VCaP (cell line): Measurements from ENCODE around the gene ODR4.
A peak's percentile ranks its signal among the peaks of the same experiment; 100 is the strongest.
"Not testable (repeated sequence)": the region's sequence is repeated elsewhere in the genome, so short reads cannot be mapped to it uniquely, and the experiment has no call there.

Experiments used
- H3K27ac ChIP-seq: fragments of 450-650 bp; 2 replicates; pipeline ENCODE4 v1.5.1; 2017
- TF ChIP-seq, protein P1 (sequence below): fragments of 450-650 bp; conservative IDR thresholded peaks from 2 replicates; pipeline ENCODE4 v1.5.1; 2017; ENCODE audit warnings: mild to moderate bottlenecking, moderate library complexity

Gene ODR4

DNA sequence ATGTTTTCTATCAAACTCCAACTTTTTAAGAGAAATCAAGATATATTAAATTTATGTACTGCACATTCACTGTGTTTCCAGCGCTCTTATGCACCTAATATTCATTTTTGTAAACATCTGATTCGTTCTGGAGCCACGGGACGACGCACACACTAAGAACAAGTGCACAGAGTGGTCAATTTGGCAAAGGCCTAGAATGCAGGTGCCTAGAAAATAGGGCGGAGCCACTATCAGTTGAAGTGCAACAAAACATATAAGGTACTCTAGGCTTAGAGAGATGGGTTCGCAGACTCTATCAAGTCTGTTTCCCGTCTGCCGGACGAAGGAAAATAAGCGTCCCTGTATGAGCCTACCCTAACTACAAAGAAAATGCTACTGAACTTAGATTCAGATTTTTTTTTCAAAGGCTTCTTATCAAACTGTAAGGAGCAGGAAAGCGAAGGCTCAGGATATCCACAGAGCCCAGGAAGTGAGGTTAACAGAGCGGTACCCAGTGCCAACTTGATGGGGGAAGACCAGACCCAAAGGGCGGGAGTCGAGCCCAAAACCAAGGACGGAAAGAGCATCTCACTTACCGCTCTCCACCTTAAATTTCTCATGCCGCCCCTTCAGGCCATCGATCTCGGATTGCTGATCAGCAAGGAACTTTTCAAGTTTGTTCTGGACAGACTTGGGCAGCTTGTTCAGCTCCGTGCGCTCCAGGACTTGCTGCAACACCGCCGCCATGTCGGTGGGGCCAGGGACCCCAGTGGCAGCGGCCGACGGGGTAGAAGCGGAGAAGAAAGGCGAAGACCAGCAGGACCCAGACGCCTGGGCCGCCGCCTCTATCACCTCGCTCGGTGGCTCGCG, 1.1 kb upstream of the ODR4 start:
- TF ChIP-seq, protein P1, sequence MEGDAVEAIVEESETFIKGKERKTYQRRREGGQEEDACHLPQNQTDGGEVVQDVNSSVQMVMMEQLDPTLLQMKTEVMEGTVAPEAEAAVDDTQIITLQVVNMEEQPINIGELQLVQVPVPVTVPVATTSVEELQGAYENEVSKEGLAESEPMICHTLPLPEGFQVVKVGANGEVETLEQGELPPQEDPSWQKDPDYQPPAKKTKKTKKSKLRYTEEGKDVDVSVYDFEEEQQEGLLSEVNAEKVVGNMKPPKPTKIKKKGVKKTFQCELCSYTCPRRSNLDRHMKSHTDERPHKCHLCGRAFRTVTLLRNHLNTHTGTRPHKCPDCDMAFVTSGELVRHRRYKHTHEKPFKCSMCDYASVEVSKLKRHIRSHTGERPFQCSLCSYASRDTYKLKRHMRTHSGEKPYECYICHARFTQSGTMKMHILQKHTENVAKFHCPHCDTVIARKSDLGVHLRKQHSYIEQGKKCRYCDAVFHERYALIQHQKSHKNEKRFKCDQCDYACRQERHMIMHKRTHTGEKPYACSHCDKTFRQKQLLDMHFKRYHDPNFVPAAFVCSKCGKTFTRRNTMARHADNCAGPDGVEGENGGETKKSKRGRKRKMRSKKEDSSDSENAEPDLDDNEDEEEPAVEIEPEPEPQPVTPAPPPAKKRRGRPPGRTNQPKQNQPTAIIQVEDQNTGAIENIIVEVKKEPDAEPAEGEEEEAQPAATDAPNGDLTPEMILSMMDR: no peak
- H3K27ac ChIP-seq: peak overlapping the region; percentile 86

DNA sequence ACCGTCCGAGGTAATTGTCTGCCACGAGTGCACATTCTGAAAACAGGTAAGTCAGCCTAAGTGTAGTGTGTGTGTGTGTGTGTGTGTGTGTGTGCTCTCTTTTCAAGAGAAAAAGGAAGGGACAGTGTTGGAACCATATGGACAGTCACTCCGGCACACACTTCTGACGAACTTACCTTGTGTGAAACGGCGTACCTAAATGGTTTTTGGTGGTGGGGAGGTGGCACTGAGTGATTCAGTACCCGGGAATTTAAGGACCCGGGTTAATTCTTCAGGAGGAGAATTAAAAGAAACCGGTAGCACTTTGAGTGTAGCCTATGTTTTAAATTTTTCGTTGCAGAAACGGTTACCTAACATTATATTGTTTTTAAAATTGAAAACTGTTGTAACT, 286 bp downstream of the ODR4 start:
- peak overlapping the region; percentile 86 for H3K27ac ChIP-seq
- TF ChIP-seq, protein P1: no peak

DNA sequence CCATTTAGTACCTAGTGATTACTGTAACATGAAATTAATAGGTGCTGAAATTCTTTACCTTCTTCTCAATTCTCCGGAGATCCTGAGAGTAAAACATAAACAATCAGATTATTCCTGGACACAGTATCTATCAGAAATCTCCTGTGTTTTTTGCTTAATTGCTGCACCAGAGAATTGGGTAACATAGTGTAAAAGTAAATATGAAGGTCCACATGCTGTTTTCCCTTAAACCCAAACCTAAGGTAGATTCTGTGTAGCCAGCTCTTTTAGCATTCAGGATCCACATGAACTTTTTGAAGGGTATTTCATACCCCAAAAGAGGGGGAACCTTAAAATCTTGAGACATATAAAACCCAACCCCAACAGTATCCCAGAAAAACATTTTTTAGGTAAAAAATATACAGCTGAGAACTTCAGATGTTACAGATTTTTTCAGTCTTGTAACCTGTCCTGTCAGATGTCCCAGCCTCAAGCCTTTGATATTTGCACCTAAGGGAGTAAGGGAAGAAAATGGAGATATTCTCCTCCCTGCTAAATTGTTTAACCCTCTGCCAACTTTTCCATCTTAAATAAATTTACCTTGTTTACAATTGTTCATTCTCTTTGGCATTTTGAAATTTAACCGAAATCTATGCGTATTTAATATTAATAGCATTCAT, 11.2 kb downstream of the ODR4 start:
- TF ChIP-seq, protein P1: no peak
- H3K27ac ChIP-seq: no peak overlapping the region

DNA sequence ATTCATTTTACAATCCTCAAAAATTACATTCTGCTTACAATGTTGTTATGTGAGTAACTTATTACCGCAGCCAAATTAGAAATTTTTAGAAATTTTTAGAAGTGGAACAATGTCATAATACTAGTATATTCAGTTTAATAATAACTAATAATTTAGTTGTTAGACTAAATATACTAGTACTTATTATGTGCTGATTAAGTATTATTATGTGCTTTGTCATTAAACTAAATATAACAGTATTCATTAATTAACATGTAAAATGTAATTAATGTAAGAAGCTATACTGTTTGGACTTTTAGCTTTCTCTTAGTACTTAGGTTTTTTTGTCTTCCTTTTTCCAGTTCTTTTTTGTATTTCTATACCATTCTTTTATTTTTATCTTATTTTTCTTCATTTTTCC, 15.3 kb downstream of the ODR4 start:
- TF ChIP-seq, protein P1: no peak

DNA sequence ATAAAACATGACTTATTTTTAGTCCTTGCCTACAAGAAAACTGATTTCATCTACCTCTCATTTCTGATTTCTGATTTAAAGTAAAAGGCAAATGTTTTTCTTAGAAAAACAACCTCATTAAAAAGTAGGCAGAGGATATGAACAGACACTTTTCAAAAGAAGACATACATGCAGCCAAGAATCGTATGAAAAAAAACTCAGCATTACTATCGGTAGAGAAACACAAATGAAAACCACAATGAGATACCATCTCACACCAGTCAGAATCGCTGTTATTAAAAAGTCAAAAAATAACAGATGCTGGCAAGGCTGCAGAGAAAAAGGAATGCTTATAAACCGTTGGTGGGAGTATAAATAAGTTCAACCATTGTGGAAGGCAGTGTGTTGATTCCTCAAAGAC, 16.2 kb downstream of the ODR4 start:
- no peak overlapping the region for H3K27ac ChIP-seq
- TF ChIP-seq, protein P1: no peak

More for the DNA sequence above, 15.3 kb downstream of the ODR4 start:
- H3K27ac ChIP-seq: no peak overlapping the region

DNA sequence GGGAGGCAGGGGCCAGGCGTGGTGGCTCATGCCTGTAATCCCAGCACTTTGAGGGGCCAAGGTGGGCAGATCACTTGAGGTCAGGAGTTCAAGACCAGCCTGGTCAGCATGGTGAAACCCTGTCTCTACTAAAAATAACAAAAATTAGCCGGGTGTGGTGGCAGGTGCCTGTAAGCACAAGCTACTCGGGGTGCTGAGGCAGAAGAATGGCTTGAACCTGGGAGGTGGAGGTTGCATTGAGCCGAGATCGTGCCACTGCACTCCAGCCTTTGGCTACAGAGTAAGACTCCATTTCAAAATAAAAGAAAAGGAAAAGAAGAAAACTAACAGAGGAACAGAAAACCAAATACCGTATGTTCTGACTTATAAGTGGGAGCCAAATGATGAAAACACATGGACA, 17.1 kb downstream of the ODR4 start:
- not testable (repeated sequence) for H3K27ac ChIP-seq

DNA sequence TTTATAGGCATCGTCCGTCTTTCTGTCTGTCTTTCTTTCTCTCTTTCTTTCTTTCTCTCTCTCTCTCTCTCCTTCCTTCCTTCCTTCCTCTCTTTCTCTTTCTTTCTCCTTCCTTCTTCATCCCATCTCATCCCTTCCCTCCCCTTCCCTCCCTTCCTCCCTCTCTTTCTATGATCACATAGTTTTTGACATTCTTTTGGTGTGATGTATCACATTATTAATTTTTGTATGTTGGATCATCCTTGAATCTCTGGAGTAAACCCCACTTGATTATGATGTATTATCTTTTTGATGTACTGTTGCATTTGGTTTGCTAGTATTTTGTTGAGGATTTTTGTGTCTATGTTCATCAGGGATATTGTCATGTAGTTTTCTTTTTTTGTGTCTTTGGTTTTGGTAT, 25.8 kb downstream of the ODR4 start:
- H3K27ac ChIP-seq: not testable (repeated sequence)

DNA sequence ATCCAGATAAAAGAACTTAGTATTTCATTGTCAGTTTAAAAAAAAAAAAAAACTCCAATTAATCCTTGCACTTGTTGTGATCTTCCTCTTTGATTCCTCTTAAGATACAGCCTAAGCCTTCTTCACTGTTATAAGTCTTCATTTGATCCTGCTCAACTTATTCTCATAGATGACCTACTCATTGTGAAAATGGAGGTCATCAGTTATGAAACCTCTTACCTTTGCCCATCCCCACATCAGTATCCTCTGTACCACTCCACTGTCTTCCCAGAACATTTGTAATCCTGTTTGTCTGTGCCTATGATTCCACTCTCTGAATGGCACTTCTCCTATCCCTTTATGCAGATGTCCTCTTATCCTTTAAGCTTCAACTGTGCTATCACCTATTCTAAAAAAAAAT, 28.0 kb downstream of the ODR4 start:
- no peak overlapping the region for H3K27ac ChIP-seq
- TF ChIP-seq, protein P1: no peak
